B cell (primary cell): ENCODE data around the gene CTNNA3.

Experiments used
- EZH2 ChIP-seq: IDR thresholded peaks from 2 replicates; pipeline ENCODE4 v1.6.1; 2012; ENCODE audit warnings: borderline replicate concordance, low read depth, mild to moderate bottlenecking, moderate library complexity, low read length; ENCODE audit not compliant: insufficient read depth, poor library complexity, severe bottlenecking
- TF ChIP-seq, protein P1 (sequence below): fragments of 200-600 bp; IDR thresholded peaks from one replicate; pipeline ENCODE4 v1.8.0; 2022; ENCODE audit warnings: antibody characterized with exemption, mild to moderate bottlenecking

DNA sequence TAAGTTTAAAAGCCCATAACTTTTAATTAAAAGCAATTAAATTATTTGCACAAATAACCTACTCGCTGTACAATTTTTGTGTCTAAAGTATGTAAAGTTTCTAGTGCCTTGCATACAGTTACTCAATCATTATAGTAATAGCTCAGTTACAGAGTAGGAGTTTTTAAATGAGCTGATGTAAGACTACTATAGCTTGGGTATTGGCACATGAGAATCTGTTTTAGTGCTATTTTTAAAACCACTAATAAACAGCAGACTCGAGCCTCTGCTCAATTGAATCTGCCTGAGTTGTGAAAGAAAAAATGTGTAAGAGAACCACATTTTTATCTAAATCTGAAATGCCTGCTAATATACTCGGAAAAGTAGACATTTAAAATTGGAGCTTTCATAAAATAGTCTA lies 31.1 kb downstream of the CTNNA3 start:
- no peak for TF ChIP-seq EZH2
- TF ChIP-seq, protein P1, sequence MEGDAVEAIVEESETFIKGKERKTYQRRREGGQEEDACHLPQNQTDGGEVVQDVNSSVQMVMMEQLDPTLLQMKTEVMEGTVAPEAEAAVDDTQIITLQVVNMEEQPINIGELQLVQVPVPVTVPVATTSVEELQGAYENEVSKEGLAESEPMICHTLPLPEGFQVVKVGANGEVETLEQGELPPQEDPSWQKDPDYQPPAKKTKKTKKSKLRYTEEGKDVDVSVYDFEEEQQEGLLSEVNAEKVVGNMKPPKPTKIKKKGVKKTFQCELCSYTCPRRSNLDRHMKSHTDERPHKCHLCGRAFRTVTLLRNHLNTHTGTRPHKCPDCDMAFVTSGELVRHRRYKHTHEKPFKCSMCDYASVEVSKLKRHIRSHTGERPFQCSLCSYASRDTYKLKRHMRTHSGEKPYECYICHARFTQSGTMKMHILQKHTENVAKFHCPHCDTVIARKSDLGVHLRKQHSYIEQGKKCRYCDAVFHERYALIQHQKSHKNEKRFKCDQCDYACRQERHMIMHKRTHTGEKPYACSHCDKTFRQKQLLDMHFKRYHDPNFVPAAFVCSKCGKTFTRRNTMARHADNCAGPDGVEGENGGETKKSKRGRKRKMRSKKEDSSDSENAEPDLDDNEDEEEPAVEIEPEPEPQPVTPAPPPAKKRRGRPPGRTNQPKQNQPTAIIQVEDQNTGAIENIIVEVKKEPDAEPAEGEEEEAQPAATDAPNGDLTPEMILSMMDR: no peak
